HG03558 (cell line): ENCODE data around the gene ZKSCAN8.

ENCODE experiments used
- ATAC-seq: cut with Tn5 transposase; IDR thresholded peaks from one replicate; pipeline ENCODE4 v1.9.1; 2021; ENCODE audit warnings: moderate number of reproducible peaks; ENCODE audit not compliant: unreplicated experiment; ENCODE audit errors: extremely low read depth

ZKSCAN8 gene

GRCh38 chr6:28137505-28137981, 4.1 kb upstream of the ZKSCAN8 start:
- no peak for ATAC-seq

GRCh38 chr6:28139860-28140543, 1.7 kb upstream of the ZKSCAN8 start:
- no peak for ATAC-seq

- no peak for ATAC-seq
These were observed 1.1 kb upstream of the ZKSCAN8 start for GRCh38 chr6:28140616-28141015.

- no peak for ATAC-seq
These were observed 763 bp downstream of the ZKSCAN8 start for GRCh38 chr6:28142446-28142845.

GRCh38 chr6:28145231-28145630, 3.5 kb downstream of the ZKSCAN8 start:
- ATAC-seq: no peak

- ATAC-seq: no peak
These were observed 10.8 kb downstream of the ZKSCAN8 start for GRCh38 chr6:28152531-28152930.

- no peak for ATAC-seq
These were observed 11.9 kb downstream of the ZKSCAN8 start for GRCh38 chr6:28153546-28153945.

GRCh38 chr6:28154357-28154756, 12.7 kb downstream of the ZKSCAN8 start:
- no peak for ATAC-seq

- no peak for ATAC-seq
These were observed 16.6 kb downstream of the ZKSCAN8 start for GRCh38 chr6:28158318-28158717.

GRCh38 chr6:28159029-28159607, 17.4 kb downstream of the ZKSCAN8 start:
- ATAC-seq: no peak

GRCh38 chr6:28160233-28160632, 18.6 kb downstream of the ZKSCAN8 start:
- no peak for ATAC-seq

- ATAC-seq: peak; percentile 88
These were observed 19.9 kb downstream of the ZKSCAN8 start for GRCh38 chr6:28161410-28162079.

GRCh38 chr6:28165563-28165962, 23.9 kb downstream of the ZKSCAN8 start:
- no peak for ATAC-seq

GRCh38 chr6:28167068-28167467, 25.4 kb downstream of the ZKSCAN8 start:
- no peak for ATAC-seq

- ATAC-seq: no peak
These were observed 26.2 kb downstream of the ZKSCAN8 start for GRCh38 chr6:28167926-28168325.

GRCh38 chr6:28171271-28171670, 29.6 kb downstream of the ZKSCAN8 start:
- ATAC-seq: no peak

GRCh38 chr6:28172006-28172405, 30.3 kb downstream of the ZKSCAN8 start:
- no peak for ATAC-seq

- no peak for ATAC-seq
These were observed 34.7 kb downstream of the ZKSCAN8 start for GRCh38 chr6:28176373-28176772.

GRCh38 chr6:28182255-28182654, 40.6 kb downstream of the ZKSCAN8 start:
- no peak for ATAC-seq

GRCh38 chr6:28188111-28188979, 46.7 kb downstream of the ZKSCAN8 start:
- ATAC-seq: no peak

- no peak for ATAC-seq
These were observed 58.3 kb downstream of the ZKSCAN8 start for GRCh38 chr6:28200020-28200419.
